NCI-H748 treated with DMSO at 0.1 percent for 48 hours (cell line): Measurements from ENCODE around the gene FGF22.

Source experiments
- DNase-seq: peaks from one replicate; lab custom pipeline; 2025; lab: John Stamatoyannopoulos, UW

Gene FGF22

DNA sequence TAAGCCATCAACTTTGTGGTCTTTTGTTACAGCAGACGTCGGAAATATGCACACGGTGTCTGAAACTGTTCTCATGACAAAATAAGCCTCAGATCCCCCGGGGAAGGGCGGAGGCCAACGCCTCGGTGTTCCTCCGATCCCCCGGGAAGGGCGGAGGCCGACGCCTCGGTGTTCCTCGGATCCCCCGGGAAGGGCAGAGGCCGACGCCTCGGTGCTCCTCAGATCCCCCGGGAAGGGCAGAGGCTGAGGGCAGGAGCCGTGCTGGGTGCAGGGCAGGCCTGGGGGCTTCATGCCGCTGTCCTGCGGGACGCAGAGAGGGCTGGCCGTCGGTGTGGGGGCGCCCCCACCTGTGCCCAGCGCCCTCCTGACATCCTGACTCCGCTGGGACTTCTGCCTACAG is 4.7 kb downstream of the FGF22 start:
- DNase-seq: no peak

GRCh38 chr19:644789-645188 is 5.1 kb downstream of the FGF22 start:
- no peak for DNase-seq

DNA sequence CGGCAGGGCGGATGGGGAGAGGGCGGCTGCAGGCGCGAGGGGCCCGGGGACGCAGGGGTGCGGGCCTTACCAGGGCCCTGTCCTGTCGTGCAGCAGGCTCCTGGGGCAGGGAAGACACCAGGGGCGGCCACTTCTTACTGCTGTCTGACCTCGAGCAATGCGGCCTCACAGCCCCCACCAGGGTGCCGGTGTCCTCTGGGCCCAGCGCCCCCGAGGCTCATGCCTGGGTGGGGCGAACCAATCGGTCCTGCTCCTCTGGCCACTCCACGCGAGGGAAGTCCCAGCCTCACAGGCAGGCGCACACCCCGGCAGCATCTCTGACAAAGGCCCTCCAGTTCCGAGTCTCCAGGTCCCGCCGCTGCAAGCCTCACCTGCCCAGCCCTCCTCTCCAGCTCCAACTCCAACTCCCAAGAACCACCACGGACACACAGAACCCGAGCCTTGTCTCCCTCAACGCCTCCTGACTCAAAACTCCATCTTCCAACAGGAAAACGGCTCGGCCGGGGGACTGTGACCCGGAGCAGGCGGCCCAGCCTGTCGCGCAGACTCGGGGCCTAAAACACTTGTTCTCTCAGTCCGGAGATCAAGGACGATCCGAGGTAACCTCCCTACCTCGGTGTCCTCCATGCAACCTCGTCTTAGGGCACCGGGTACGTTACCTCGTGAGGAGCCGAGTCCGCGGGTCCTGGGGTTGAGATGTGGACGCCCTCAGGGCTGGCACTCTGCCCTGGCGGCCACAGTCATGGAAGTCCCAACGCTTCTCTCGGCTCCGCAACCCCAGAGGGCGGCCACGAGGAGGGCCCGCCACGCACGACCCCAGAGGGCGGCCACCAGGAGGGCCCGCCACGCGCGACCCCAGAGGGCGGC is 6.5 kb downstream of the FGF22 start:
- no peak for DNase-seq

DNA sequence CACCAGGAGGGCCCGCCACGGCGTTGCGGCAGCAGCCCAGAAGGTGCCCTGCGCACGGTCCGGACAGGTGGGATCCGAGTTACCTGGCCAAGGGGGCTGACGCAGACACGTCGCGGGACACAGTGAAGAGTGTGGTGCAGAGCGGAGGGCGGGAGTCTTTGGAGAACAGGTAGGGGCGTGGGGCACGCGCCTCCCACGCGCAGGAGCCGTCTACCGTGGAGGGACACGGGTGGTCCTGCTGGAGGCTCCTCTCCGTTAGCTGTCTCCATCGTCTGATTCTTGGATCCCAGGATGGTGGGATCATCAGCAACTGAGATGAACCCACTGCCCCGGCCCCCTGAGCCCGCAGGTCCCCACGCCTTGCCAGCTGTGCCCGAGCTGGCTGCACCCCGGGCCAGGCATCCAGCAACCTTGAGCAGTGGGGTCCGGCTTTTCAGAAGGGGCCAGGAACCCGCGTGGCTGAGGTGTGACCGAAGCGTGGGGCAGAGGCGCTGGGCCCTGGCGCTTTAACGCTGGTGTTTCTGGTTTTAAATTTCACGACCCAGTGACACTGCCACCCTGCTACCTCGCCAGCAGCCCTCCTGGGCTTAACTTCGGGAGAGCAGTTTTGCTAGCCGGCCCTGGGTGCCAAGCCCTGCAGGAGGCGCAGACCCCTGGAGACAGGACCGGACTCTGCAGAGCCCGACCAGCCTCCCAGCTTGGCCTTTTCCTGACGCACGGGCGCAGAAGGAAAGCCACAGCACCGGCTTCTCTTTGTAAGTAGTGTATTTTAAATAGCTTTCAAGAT is 7.3 kb downstream of the FGF22 start:
- no peak for DNase-seq

- no peak for DNase-seq
Observed at GRCh38 chr19:647566-648284, 8.0 kb downstream of the FGF22 start.

- DNase-seq: no peak
Observed at GRCh38 chr19:648305-648704, 8.6 kb downstream of the FGF22 start.

- DNase-seq: no peak
Observed at GRCh38 chr19:648904-649801, 9.5 kb downstream of the FGF22 start.

GRCh38 chr19:650121-650520 is 10.4 kb downstream of the FGF22 start:
- DNase-seq: no peak

DNA sequence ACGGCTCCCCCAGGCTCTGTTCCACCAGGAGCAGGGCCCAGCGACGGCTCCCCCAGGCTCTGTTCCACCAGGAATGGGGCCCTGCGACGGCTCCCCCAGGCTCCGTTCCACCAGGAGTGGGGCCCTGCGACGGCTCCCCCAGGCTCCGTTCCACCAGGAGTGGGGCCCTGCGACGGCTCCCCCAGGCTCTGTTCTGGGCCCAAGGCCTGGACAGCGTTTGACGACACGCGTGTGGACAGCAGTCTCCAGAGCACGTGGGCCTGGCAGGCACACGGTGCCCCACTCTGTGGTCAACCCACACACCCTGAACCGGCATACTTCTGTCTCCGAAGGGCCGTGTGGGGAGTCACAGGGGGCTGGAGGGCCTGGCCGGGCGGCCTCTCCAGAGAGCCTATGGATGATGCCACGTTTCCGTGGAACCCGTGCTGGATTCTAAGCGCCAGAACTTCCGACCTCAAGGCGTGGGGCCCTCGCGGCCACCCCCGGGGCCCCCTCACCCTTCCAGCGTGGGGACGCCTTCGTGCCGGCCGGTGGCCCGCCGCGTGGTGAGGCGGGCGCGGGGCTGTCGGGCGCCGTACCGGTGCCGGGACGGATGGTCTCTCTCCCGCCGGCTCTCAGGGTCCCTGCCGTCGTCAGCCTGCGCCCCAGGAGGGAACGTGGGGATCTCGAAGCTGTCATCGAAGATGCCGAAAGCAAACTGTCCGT is 11.6 kb downstream of the FGF22 start:
- DNase-seq: no peak

GRCh38 chr19:651991-652390 is 12.3 kb downstream of the FGF22 start:
- no peak for DNase-seq

DNA sequence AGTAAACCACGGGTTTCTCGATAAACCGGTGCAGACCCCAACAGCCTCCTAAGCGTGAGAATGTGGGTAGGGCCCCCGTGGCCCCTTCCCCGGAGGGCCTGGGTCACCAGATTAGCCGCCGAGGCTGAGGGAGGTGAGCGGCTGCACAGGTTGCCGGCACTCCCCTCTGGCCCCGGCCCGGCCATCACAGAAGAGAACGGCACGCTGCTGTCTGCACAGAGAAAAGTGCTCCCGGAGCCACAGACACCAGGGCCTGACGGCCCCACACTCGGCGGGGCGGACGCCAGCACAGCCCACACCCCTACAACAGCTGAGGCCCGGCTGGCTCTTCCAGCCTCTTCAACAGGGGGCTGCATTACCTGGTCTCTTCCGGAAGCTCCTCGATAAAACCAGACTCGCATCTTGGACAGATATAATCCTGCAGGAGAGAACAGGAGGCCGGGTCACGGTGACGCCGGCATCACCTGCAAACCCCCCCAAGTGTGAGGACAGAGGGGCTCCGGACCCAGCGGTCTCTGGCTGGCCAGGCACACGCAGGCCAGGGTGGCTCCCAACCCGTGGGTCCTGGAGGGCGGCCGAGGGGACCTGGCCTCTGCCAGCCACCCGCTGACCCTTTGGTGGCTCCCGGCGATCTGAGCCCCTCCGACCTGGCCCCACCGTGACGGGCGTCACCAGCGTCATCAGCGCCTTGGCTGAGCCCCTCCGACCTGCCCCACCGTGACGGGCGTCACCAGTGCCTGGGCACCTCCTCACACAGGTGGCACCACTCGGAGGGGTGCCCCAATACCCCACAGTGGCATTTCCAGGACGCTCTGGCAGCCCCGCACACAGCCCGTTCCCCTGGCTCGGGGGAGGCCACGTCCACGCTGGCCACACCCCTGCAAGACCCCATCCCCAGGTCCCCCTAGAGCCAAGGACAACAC is 13.0 kb downstream of the FGF22 start:
- DNase-seq: no peak

- no peak for DNase-seq
Observed at GRCh38 chr19:653425-653824, 13.7 kb downstream of the FGF22 start.

DNA sequence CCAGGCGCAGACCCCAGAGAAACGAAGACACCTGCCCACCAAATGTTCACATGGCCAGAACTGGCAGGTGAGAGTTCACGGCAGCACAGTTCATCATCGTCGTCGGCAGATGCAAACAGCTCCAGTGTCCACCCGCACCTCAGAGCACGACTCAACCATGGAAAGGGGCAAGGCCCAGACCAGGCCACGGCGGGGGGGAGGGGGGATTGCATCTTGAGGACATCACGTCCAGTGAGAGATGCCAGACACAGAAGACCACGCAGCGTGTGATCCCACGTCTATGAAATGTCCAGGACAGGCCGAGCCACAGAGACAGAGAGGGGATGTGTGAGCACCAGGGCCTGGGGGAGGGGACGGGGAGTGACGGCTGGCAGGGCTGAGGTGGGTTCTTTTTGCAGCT is 16.0 kb downstream of the FGF22 start:
- DNase-seq: no peak

GRCh38 chr19:656751-657559 is 17.3 kb downstream of the FGF22 start:
- no peak for DNase-seq

DNA sequence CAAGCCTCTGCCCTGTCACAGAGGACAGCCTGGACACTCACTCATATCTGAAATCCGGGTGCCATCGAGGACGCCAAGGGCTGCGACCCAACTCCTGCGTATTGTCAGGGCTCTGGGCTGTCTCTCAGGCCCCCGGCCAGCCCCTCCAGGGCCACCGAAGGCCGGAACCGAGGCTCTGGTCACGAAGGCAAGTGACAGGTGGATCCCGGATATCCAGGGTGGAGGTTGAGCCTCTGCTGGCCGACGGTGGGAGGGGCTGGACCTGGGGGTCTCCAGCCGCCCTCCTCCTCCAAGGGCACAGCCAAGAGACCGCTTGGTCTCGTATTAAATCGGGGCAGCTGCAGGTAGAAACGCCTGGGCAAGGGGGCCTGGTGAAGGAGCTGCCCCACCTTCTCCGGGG is 17.9 kb downstream of the FGF22 start:
- no peak for DNase-seq

DNA sequence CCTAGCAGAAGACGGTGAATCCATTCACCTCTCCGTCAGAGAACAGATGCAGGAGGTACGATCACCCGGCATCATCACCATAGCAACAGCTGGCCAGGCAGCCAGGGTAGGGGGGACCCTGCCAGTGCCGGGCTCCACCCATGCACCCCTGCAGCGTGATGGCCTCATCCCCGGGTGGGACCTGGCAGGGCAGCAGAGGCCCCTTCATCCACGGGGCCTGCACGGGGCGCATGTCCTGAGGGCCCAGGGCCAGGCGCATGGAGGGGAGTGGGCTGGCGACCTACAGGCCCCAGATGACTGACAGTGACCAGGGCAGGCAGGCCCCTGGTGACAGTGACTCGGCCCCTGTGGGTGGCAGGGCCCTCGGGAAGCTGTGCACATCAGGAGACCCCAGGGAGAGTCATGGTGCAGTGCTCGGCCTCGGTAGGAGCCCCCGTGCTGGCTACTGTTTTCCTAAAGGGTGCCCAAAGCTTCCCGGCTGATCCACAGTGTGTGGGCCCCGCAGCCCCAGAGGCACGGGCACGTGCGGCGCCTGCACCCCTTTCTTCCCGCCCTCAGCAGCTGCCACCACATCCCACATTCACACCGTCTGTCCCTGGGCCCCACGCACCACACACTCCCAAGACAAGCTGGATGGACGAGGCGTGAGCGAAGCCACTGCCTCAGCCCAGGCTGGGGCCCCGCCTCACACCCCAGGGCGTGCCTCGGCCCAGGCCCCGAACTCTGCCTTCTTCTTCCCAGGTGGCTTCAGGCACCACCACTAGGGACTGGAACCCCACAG is 18.6 kb downstream of the FGF22 start:
- DNase-seq: no peak

- no peak for DNase-seq
Observed at GRCh38 chr19:658916-659839, 19.5 kb downstream of the FGF22 start.
